ENCODE measurements around the gene SEH1L. TPM values are rescaled to one million over a fixed set of nuclear protein-coding genes. Genes with fewer than 3 reads are reported as not detected.

The SEH1L gene
- total RNA-seq, 1 experiment from 2014 or later: 116 TPM

- Mint-ChIP-seq H3K36me3 (ENCODE audit: insufficient read depth, unreplicated experiment) (peaks cover 26% of the 10 kb centered on the region), H3K27me3 (ENCODE audit: insufficient read depth, unreplicated experiment) (no peaks in the 10 kb centered on the region), H3K4me3 (ENCODE audit: unreplicated experiment) (no peak overlapping the region), H3K9me3 (ENCODE audit: unreplicated experiment) (no peaks in the 10 kb centered on the region), H3K27ac (ENCODE audit: unreplicated experiment) (no peak overlapping the region), H3K4me1 (ENCODE audit: low read depth, unreplicated experiment) (no peaks in the 10 kb centered on the region)
- ChIA-PET CTCF (no interaction called here), POLR2A (no interaction called here)
- intact Hi-C loops (cut with micrococcal nuclease; ENCODE audit: unreplicated experiment): no loop called here
- H3K9me3 ChIP-seq: no peaks in the 10 kb centered on the region
- no TSS peak for BruUV-seq (replicated peaks)
- H3K4me3 ChIP-seq (ENCODE audit: low read depth, low read length): no peak overlapping the region
- H3K36me3 ChIP-seq (ENCODE audit: control insufficient read depth, insufficient read depth, low read length): no peaks in the 10 kb centered on the region
- H3K27me3 ChIP-seq (replicated peaks; ENCODE audit: control insufficient read depth, insufficient read depth, low read length): no peaks in the 10 kb centered on the region
- no peak for DNase-seq
- H3K4me1 ChIP-seq: no peaks in the 10 kb centered on the region
- no peak for TF ChIP-seq CTCF (IDR thresholded peaks at IDR 0.05; ENCODE audit: insufficient read depth in 1 of 2, low read depth in 1 of 2, low read length in 1 of 2, severe bottlenecking in 1 of 2, unreplicated experiment in 1 of 2)
Measured at GRCh38 chr18:13036622-13037320, 89.0 kb downstream of the SEH1L start.

Other genes with a start within 250 kb of the SEH1L start
- 26.4 and 29.7 TPM in 2 replicates for gene CEP76, start 245.3 kb upstream of the SEH1L start, total RNA-seq (2022)
- 106 and 108 TPM in 2 replicates for gene PSMG2, start 245.0 kb upstream of the SEH1L start, total RNA-seq (2022)
- gene PTPN2, start 63.8 kb upstream of the SEH1L start, total RNA-seq (2022): 53.4 and 55.0 TPM in 2 replicates
- gene CEP192, start 43.4 kb downstream of the SEH1L start, total RNA-seq (2022): 33.5 and 38.1 TPM in 2 replicates